ENCODE results near the gene PTPRB. TPM values are rescaled to one million over a fixed set of nuclear protein-coding genes. Genes with fewer than 3 reads are reported as not detected.

Gene PTPRB
- total and polyA plus RNA-seq, 5 donors from 2014 or later, result not detected

- DNase-seq, result no peak
- Histone ChIP-seq H3K9me3 (ENCODE audit: control insufficient read depth in 2 of 2, low read length in 2 of 2) (no peaks in the 10 kb centered on the region), H3K27ac (ENCODE audit: insufficient read depth, low read length, poor library complexity, severe bottlenecking) (no peak overlapping the region), H3K36me3 (ENCODE audit: control insufficient read depth, insufficient read depth, low read length) (no peaks in the 10 kb centered on the region), H3K4me3 (ENCODE audit: low read depth, low read length) (no peak overlapping the region), H3K27me3 (ENCODE audit: control insufficient read depth, insufficient read depth, low read length) (peaks cover 1% of the 10 kb centered on the region), H3K4me1 (ENCODE audit: control insufficient read depth, insufficient read depth, low read length, poor library complexity, severe bottlenecking) (no peaks in the 10 kb centered on the region)
- Mint-ChIP-seq H3K27ac (no peak overlapping the region), H3K9me3 (peaks cover 0 to 7% (median 0%) of the 10 kb centered on the region in 7 donors), H3K36me3 (no peaks in the 10 kb centered on the region), H3K4me3 (no peak overlapping the region), H3K4me1 (no peaks in the 10 kb centered on the region), H3K27me3 (peaks cover 8% of the 10 kb centered on the region)
- ATAC-seq (ENCODE audit: low read depth in 2 of 2), result no peak
Measured at GRCh38 chr12:70550180-70550577, 87.0 kb downstream of the PTPRB start.

DNA sequence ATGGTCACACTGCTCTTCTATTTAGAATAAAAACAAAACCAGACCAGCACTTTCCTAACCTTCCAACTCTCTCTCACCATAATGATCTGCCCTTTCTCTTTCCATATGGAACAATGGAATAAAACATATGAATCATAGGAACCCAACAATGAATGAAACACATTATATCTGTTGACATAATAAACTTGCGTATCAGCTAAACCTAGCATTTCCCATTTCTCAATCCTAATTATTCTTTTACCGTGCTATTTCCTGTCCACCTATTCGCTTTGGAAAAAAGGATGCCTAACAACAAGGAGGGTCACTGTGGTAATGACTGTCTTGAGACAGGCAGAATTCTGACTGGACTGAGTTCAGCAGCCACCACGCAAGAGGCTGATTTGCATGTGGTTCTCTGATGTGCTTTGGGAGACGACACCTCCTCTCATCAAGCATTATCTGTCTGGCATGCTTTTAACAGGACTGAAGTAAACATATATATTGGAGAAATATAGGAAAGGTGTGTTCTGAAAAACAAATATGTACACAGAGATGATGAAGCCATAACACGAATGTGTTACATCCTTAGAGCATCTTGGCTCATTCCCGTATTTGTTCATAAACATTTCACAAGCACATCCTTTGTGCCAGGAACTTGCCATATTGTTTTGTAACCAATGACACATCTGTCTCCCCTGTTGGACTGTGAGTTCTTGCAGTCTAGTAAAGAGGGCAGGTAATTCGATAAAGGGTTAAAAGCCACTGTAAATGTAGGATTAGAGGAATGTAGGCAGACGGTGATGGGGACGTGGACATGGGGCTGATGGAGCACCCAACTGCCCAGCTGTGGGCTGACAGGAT lies 87.7 kb downstream of the PTPRB start:
- Mint-ChIP-seq H3K36me3 (no peaks in the 10 kb centered on the region), H3K27me3 (peaks cover 12% of the 10 kb centered on the region), H3K4me3 (no peak overlapping the region), H3K4me1 (no peaks in the 10 kb centered on the region), H3K9me3 (peaks cover 0 to 7% (median 3%) of the 10 kb centered on the region in 7 donors), H3K27ac (no peak overlapping the region)
- H3K4me3 ChIP-seq (ENCODE audit: low read depth, low read length), result no peak overlapping the region
- H3K27ac ChIP-seq (ENCODE audit: insufficient read depth, low read length, poor library complexity, severe bottlenecking), result no peak overlapping the region
- DNase-seq (no peak), ATAC-seq (ENCODE audit: low read depth in 2 of 2) (no peak)
- H3K9me3 ChIP-seq (ENCODE audit: control insufficient read depth in 2 of 2, low read length in 2 of 2), result no peaks in the 10 kb centered on the region
- peaks cover 1% of the 10 kb centered on the region for H3K27me3 ChIP-seq (ENCODE audit: control insufficient read depth, insufficient read depth, low read length)
- H3K4me1 ChIP-seq (ENCODE audit: control insufficient read depth, insufficient read depth, low read length, poor library complexity, severe bottlenecking), result no peaks in the 10 kb centered on the region
- H3K36me3 ChIP-seq (ENCODE audit: control insufficient read depth, insufficient read depth, low read length), result no peaks in the 10 kb centered on the region

DNA sequence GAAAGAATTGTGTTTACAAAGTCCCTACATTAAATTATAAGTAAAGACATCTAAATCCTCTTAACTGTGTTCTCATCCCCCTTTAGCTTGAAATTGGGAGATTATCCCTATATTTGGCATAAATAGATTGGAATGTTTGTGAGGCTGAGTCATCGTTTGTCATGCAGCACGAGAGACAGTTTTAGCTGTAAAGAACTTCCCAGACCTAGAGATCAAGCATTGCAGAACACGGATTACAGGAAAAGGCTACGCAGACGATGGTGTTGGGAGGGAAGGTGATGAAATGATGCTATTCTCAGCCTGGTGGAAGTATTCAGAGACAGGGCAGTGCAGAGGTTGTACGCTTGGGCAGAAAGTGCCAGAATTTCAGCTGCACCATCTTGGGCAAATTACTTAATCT lies 93.8 kb downstream of the PTPRB start:
- H3K4me3 ChIP-seq (ENCODE audit: low read depth, low read length), result no peak overlapping the region
- Mint-ChIP-seq H3K9me3 (peaks cover 0 to 4% (median 0%) of the 10 kb centered on the region in 7 donors), H3K4me3 (no peak overlapping the region)

GRCh38 chr12:70540996-70541395 lies 96.2 kb downstream of the PTPRB start:
- H3K27ac Mint-ChIP-seq, result no peak overlapping the region
- DNase-seq (no peak), ATAC-seq (ENCODE audit: low read depth in 2 of 2) (no peak)
- no peaks in the 10 kb centered on the region for H3K9me3 ChIP-seq (ENCODE audit: control insufficient read depth in 2 of 2, low read length in 2 of 2)
- H3K4me3 ChIP-seq (ENCODE audit: low read depth, low read length), result no peak overlapping the region
- H3K36me3 ChIP-seq (ENCODE audit: control insufficient read depth, insufficient read depth, low read length), result no peaks in the 10 kb centered on the region
- peaks cover 4% of the 10 kb centered on the region for H3K27me3 Mint-ChIP-seq
- H3K36me3 Mint-ChIP-seq, result no peaks in the 10 kb centered on the region
- H3K4me1 ChIP-seq (ENCODE audit: control insufficient read depth, insufficient read depth, low read length, poor library complexity, severe bottlenecking), result no peaks in the 10 kb centered on the region
- no peak overlapping the region for H3K4me3 Mint-ChIP-seq
- no peak overlapping the region for H3K27ac ChIP-seq (ENCODE audit: insufficient read depth, low read length, poor library complexity, severe bottlenecking)
- H3K27me3 ChIP-seq (ENCODE audit: control insufficient read depth, insufficient read depth, low read length), result peaks cover 1% of the 10 kb centered on the region
- peaks cover 0 to 4% (median 0%) of the 10 kb centered on the region in 7 donors for H3K9me3 Mint-ChIP-seq
- H3K4me1 Mint-ChIP-seq, result no peaks in the 10 kb centered on the region

More for the DNA sequence above, 93.8 kb downstream of the PTPRB start:
- no peaks in the 10 kb centered on the region for H3K36me3 ChIP-seq (ENCODE audit: control insufficient read depth, insufficient read depth, low read length)
- H3K27ac Mint-ChIP-seq, result no peak overlapping the region
- peaks cover 7% of the 10 kb centered on the region for H3K27me3 Mint-ChIP-seq
- H3K4me1 Mint-ChIP-seq, result no peaks in the 10 kb centered on the region
- H3K27ac ChIP-seq (ENCODE audit: insufficient read depth, low read length, poor library complexity, severe bottlenecking), result no peak overlapping the region
- no peaks in the 10 kb centered on the region for H3K4me1 ChIP-seq (ENCODE audit: control insufficient read depth, insufficient read depth, low read length, poor library complexity, severe bottlenecking)
- ATAC-seq (ENCODE audit: low read depth in 2 of 2) (no peak), DNase-seq (no peak)
- no peaks in the 10 kb centered on the region for H3K36me3 Mint-ChIP-seq
- H3K27me3 ChIP-seq (ENCODE audit: control insufficient read depth, insufficient read depth, low read length), result peaks cover 1% of the 10 kb centered on the region
- H3K9me3 ChIP-seq (ENCODE audit: control insufficient read depth in 2 of 2, low read length in 2 of 2), result no peaks in the 10 kb centered on the region

GRCh38 chr12:70536650-70537049 lies 100.6 kb downstream of the PTPRB start:
- Mint-ChIP-seq H3K9me3 (peaks cover 0 to 2% (median 0%) of the 10 kb centered on the region in 7 donors), H3K27me3 (no peaks in the 10 kb centered on the region), H3K36me3 (no peaks in the 10 kb centered on the region), H3K27ac (no peak overlapping the region), H3K4me1 (no peaks in the 10 kb centered on the region), H3K4me3 (no peak overlapping the region)
- H3K9me3 ChIP-seq (ENCODE audit: control insufficient read depth in 2 of 2, low read length in 2 of 2), result no peaks in the 10 kb centered on the region
- no peaks in the 10 kb centered on the region for H3K36me3 ChIP-seq (ENCODE audit: control insufficient read depth, insufficient read depth, low read length)
- H3K4me1 ChIP-seq (ENCODE audit: control insufficient read depth, insufficient read depth, low read length, poor library complexity, severe bottlenecking), result no peaks in the 10 kb centered on the region
- H3K27ac ChIP-seq (ENCODE audit: insufficient read depth, low read length, poor library complexity, severe bottlenecking), result no peak overlapping the region
- ATAC-seq (ENCODE audit: low read depth in 2 of 2) (no peak), DNase-seq (no peak)
- H3K27me3 ChIP-seq (ENCODE audit: control insufficient read depth, insufficient read depth, low read length), result no peaks in the 10 kb centered on the region
- no peak overlapping the region for H3K4me3 ChIP-seq (ENCODE audit: low read depth, low read length)

DNA sequence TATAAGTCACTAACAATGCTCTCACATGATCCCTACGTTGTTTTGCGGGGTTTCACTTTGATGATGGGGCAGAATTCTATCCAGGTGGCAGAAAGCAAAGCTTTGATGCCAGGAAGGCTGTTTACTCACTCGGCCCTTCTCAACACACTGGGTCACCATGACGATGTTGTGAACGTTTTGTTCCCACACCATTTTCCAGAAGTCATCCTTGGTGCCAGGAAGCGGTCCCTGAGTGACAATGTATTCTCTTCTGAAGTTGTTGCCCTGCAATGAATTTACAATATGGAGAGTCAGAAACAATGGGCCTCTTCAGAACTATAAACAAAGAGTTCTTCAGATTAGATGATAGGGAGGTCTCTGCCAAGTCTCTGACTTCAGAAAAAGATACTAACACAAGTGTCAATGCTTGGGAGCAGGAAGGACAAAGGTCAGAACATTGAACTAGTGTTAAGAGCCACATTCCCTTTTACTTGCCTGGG lies 101.3 kb downstream of the PTPRB start:
- no peaks in the 10 kb centered on the region for H3K27me3 ChIP-seq (ENCODE audit: control insufficient read depth, insufficient read depth, low read length)
- Mint-ChIP-seq H3K4me1 (no peaks in the 10 kb centered on the region), H3K9me3 (peaks cover 0 to 2% (median 0%) of the 10 kb centered on the region in 7 donors), H3K36me3 (no peaks in the 10 kb centered on the region), H3K27me3 (no peaks in the 10 kb centered on the region), H3K4me3 (no peak overlapping the region), H3K27ac (no peak overlapping the region)
- no peak overlapping the region for H3K27ac ChIP-seq (ENCODE audit: insufficient read depth, low read length, poor library complexity, severe bottlenecking)
- DNase-seq (no peak), ATAC-seq (ENCODE audit: low read depth in 2 of 2) (no peak)
- no peaks in the 10 kb centered on the region for H3K4me1 ChIP-seq (ENCODE audit: control insufficient read depth, insufficient read depth, low read length, poor library complexity, severe bottlenecking)
- H3K9me3 ChIP-seq (ENCODE audit: control insufficient read depth in 2 of 2, low read length in 2 of 2), result no peaks in the 10 kb centered on the region
- H3K4me3 ChIP-seq (ENCODE audit: low read depth, low read length), result no peak overlapping the region
- no peaks in the 10 kb centered on the region for H3K36me3 ChIP-seq (ENCODE audit: control insufficient read depth, insufficient read depth, low read length)

GRCh38 chr12:70534466-70534865 lies 102.8 kb downstream of the PTPRB start:
- no peaks in the 10 kb centered on the region for H3K27me3 ChIP-seq (ENCODE audit: control insufficient read depth, insufficient read depth, low read length)
- H3K36me3 ChIP-seq (ENCODE audit: control insufficient read depth, insufficient read depth, low read length), result no peaks in the 10 kb centered on the region
- H3K4me1 ChIP-seq (ENCODE audit: control insufficient read depth, insufficient read depth, low read length, poor library complexity, severe bottlenecking), result no peaks in the 10 kb centered on the region
- Mint-ChIP-seq H3K27me3 (no peaks in the 10 kb centered on the region), H3K9me3 (peaks cover 0 to 2% (median 0%) of the 10 kb centered on the region in 7 donors), H3K4me1 (no peaks in the 10 kb centered on the region), H3K36me3 (no peaks in the 10 kb centered on the region), H3K4me3 (no peak overlapping the region), H3K27ac (no peak overlapping the region)
- no peak overlapping the region for H3K4me3 ChIP-seq (ENCODE audit: low read depth, low read length)
- H3K27ac ChIP-seq (ENCODE audit: insufficient read depth, low read length, poor library complexity, severe bottlenecking), result no peak overlapping the region
- H3K9me3 ChIP-seq (ENCODE audit: control insufficient read depth in 2 of 2, low read length in 2 of 2), result no peaks in the 10 kb centered on the region
- DNase-seq (no peak), ATAC-seq (ENCODE audit: low read depth in 2 of 2) (no peak)

GRCh38 chr12:70529647-70530046 lies 107.6 kb downstream of the PTPRB start:
- peaks cover 0 to 2% (median 0%) of the 10 kb centered on the region in 7 donors for H3K9me3 Mint-ChIP-seq
- no peaks in the 10 kb centered on the region for H3K9me3 ChIP-seq (ENCODE audit: control insufficient read depth in 2 of 2, low read length in 2 of 2)
- no peak overlapping the region for H3K4me3 Mint-ChIP-seq
- H3K27ac ChIP-seq (ENCODE audit: insufficient read depth, low read length, poor library complexity, severe bottlenecking), result no peak overlapping the region
- H3K4me3 ChIP-seq (ENCODE audit: low read depth, low read length), result no peak overlapping the region
- no peaks in the 10 kb centered on the region for H3K36me3 ChIP-seq (ENCODE audit: control insufficient read depth, insufficient read depth, low read length)
- H3K36me3 Mint-ChIP-seq, result no peaks in the 10 kb centered on the region
- no peak for ATAC-seq (ENCODE audit: low read depth in 2 of 2)
- H3K27ac Mint-ChIP-seq, result no peak overlapping the region
- H3K27me3 Mint-ChIP-seq, result no peaks in the 10 kb centered on the region
- no peak for DNase-seq
- H3K4me1 ChIP-seq (ENCODE audit: control insufficient read depth, insufficient read depth, low read length, poor library complexity, severe bottlenecking), result no peaks in the 10 kb centered on the region
- no peaks in the 10 kb centered on the region for H3K4me1 Mint-ChIP-seq
- H3K27me3 ChIP-seq (ENCODE audit: control insufficient read depth, insufficient read depth, low read length), result no peaks in the 10 kb centered on the region
